ENCODE data around the gene MAB21L2.

- no peak for TF ChIP-seq EZH2phosphoT487 (IDR thresholded peaks at IDR 0.05)
- TF ChIP-seq EZH2 (IDR thresholded peaks at IDR 0.05), result no peak
Observed at GRCh38 chr4:150570862-150571261, 11.1 kb upstream of the MAB21L2 start.
